Measurements from ENCODE around the gene ZNF43.

- TF ChIP-seq EZH2 (IDR thresholded peaks at IDR 0.05; ENCODE audit: borderline replicate concordance, low read length) (no peak), CTCF (conservative IDR thresholded peaks at IDR 0.05 in 1 of 2, IDR thresholded peaks at IDR 0.05 in 1 of 2; ENCODE audit: extremely low read depth in 1 of 2, insufficient read depth in 1 of 2, low read depth in 1 of 2, low read length in 2 of 2) (no peak)
These were observed 70.8 kb downstream of the ZNF43 start for GRCh38 chr19:21765151-21765550.
